Measurements from ENCODE around the gene QSOX2. TPM values are rescaled to one million over a fixed set of nuclear protein-coding genes. Genes with fewer than 3 reads are reported as not detected.

QSOX2 gene
- total RNA-seq, 1 experiment from 2014 or later: 34.6 TPM

DNA sequence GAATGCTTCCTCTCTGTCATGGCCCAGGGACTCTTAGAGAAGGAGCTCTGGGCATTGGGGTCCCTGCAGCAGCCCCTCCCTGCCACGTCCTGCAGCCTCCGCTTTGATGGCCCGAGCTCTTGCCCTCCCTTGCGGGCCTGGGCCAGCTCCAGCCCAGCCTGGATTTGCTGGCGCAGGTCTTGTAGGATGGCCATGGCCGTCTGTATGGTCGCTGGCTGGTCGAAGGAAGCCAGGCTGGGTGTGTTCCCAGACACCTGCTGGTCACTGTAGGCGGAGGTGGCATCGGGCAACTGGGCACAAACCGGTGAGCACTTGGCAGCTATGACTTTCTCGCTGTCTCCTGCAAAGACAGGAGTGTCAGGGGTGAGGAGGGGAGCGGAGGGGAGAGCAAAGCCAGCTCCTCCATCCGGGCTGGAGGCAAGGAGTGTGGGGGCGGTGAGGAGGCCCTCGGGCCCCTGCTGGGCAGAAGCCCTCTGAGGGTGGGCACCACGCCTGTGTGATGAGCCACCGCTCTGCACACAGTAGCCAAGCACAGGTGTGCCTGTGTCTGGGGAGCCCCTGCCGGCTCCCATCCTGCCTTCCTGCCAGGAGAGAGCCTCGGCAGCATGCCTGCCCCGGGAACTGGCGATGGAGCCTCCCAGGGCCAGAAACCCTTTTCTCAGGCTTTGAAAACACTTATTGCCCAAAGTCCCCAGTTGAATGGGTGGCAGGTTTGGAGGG lies 45.9 kb upstream of the QSOX2 start:
- H3K4me1 ChIP-seq (ENCODE audit: control insufficient read depth in 1 of 2, insufficient read depth in 2 of 2, low read length in 2 of 2): peaks cover 8 to 16% of the 10 kb centered on the region in 2 experiments; a peak in 3 of 4 replicates
- H4K20me1 ChIP-seq (ENCODE audit: insufficient read depth): no peaks in the 10 kb centered on the region
- no peaks in the 10 kb centered on the region for H3K27me3 ChIP-seq (ENCODE audit: insufficient read depth, low read length)
- ChIA-PET RAD21 (ENCODE audit: low non-redundant PET in 1 of 2, low total read pairs in 2 of 2, uncharacterized antibody in 2 of 2, unreplicated experiment in 2 of 2) (no interaction called here), POLR2A (no interaction called here), CTCF (no interaction called here)
- H3K9me2 ChIP-seq (ENCODE audit: insufficient read depth): no peaks in the 10 kb centered on the region
- no peak for ATAC-seq
- H3K4me2 ChIP-seq (ENCODE audit: low read length): no peak overlapping the region
- intact Hi-C loops (cut with micrococcal nuclease): no loop called here
- H3K9ac ChIP-seq (ENCODE audit: low read length): no peak overlapping the region
- H3K4me3 ChIP-seq (replicated peaks in 1 of 2; ENCODE audit: low read depth in 1 of 2, low read length in 2 of 2): no peak overlapping the region
- no peaks in the 10 kb centered on the region for H3K79me2 ChIP-seq (ENCODE audit: insufficient read depth, low read length)
- peaks cover 0 to 5% of the 10 kb centered on the region in 2 experiments; a peak in 1 of 4 replicates for H3K9me3 ChIP-seq (ENCODE audit: control insufficient read depth in 1 of 2, insufficient read depth in 1 of 2, low read depth in 1 of 2, low read length in 2 of 2)
- H3K36me3 ChIP-seq (ENCODE audit: control insufficient read depth in 1 of 2, insufficient read depth in 2 of 2, low read length in 2 of 2): no peaks in the 10 kb centered on the region
- H3K27ac ChIP-seq (ENCODE audit: low read depth, low read length): no peak overlapping the region
- no TSS peak for BruUV-seq (replicated peaks)
- H2AFZ ChIP-seq (ENCODE audit: low read depth, low read length, poor library complexity, severe bottlenecking): no peak overlapping the region
- DNase-seq (ENCODE audit: low read depth, low spot score): no peak
- TF ChIP-seq CBX3 (IDR thresholded peaks at IDR 0.05; ENCODE audit: low read depth) (no peak), CEBPB (IDR thresholded peaks at IDR 0.05; ENCODE audit: low read depth) (no peak), RAD21 (IDR thresholded peaks at IDR 0.05; ENCODE audit: low read depth) (no peak), EZH2 (IDR thresholded peaks at IDR 0.05) (no peak), SP1 (IDR thresholded peaks at IDR 0.05; ENCODE audit: low read depth) (no peak), ZNF274 (IDR thresholded peaks at IDR 0.05; ENCODE audit: low read depth, low read length) (no peak)
- TF ChIP-seq, protein P1, sequence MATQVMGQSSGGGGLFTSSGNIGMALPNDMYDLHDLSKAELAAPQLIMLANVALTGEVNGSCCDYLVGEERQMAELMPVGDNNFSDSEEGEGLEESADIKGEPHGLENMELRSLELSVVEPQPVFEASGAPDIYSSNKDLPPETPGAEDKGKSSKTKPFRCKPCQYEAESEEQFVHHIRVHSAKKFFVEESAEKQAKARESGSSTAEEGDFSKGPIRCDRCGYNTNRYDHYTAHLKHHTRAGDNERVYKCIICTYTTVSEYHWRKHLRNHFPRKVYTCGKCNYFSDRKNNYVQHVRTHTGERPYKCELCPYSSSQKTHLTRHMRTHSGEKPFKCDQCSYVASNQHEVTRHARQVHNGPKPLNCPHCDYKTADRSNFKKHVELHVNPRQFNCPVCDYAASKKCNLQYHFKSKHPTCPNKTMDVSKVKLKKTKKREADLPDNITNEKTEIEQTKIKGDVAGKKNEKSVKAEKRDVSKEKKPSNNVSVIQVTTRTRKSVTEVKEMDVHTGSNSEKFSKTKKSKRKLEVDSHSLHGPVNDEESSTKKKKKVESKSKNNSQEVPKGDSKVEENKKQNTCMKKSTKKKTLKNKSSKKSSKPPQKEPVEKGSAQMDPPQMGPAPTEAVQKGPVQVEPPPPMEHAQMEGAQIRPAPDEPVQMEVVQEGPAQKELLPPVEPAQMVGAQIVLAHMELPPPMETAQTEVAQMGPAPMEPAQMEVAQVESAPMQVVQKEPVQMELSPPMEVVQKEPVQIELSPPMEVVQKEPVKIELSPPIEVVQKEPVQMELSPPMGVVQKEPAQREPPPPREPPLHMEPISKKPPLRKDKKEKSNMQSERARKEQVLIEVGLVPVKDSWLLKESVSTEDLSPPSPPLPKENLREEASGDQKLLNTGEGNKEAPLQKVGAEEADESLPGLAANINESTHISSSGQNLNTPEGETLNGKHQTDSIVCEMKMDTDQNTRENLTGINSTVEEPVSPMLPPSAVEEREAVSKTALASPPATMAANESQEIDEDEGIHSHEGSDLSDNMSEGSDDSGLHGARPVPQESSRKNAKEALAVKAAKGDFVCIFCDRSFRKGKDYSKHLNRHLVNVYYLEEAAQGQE (IDR thresholded peaks at IDR 0.05; ENCODE audit: low read depth): no peak
- TF ChIP-seq, protein P2, sequence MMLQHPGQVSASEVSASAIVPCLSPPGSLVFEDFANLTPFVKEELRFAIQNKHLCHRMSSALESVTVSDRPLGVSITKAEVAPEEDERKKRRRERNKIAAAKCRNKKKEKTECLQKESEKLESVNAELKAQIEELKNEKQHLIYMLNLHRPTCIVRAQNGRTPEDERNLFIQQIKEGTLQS (IDR thresholded peaks at IDR 0.05): no peak
- TF ChIP-seq, protein P3, sequence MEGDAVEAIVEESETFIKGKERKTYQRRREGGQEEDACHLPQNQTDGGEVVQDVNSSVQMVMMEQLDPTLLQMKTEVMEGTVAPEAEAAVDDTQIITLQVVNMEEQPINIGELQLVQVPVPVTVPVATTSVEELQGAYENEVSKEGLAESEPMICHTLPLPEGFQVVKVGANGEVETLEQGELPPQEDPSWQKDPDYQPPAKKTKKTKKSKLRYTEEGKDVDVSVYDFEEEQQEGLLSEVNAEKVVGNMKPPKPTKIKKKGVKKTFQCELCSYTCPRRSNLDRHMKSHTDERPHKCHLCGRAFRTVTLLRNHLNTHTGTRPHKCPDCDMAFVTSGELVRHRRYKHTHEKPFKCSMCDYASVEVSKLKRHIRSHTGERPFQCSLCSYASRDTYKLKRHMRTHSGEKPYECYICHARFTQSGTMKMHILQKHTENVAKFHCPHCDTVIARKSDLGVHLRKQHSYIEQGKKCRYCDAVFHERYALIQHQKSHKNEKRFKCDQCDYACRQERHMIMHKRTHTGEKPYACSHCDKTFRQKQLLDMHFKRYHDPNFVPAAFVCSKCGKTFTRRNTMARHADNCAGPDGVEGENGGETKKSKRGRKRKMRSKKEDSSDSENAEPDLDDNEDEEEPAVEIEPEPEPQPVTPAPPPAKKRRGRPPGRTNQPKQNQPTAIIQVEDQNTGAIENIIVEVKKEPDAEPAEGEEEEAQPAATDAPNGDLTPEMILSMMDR (IDR thresholded peaks at IDR 0.05 in 2 of 3, conservative IDR thresholded peaks at IDR 0.05 in 1 of 3; ENCODE audit: borderline replicate concordance in 1 of 3, insufficient read depth in 1 of 3, low read depth in 2 of 3, low read length in 2 of 3): no peak
